ENCODE measurements around the gene DIP2B.

Gene DIP2B

GRCh38 chr12:50641566-50641965 is 136.8 kb downstream of the DIP2B start:
- H3K27me3 Mint-ChIP-seq: no peaks in the 10 kb centered on the region
- peaks cover 62% of the 10 kb centered on the region for H3K36me3 Mint-ChIP-seq (ENCODE audit: low read depth)
- peaks cover 44% of the 10 kb centered on the region for H3K4me1 Mint-ChIP-seq (ENCODE audit: low read depth)
- H3K4me3 Mint-ChIP-seq: no peak overlapping the region
- intact Hi-C loops (cut with micrococcal nuclease): no loop called here
- no peaks in the 10 kb centered on the region for H3K9me3 Mint-ChIP-seq
- H3K27ac Mint-ChIP-seq: peak overlapping the region; percentile 34

- no peak overlapping the region for H3K4me3 Mint-ChIP-seq
- H3K4me1 Mint-ChIP-seq (ENCODE audit: low read depth): peaks cover 40% of the 10 kb centered on the region
- H3K36me3 Mint-ChIP-seq (ENCODE audit: low read depth): peaks cover 62% of the 10 kb centered on the region
- H3K9me3 Mint-ChIP-seq: no peaks in the 10 kb centered on the region
- peak overlapping the region; percentile 34 for H3K27ac Mint-ChIP-seq
- no peaks in the 10 kb centered on the region for H3K27me3 Mint-ChIP-seq
- intact Hi-C loops (cut with micrococcal nuclease): no loop called here
Observed at GRCh38 chr12:50642035-50642451, 137.3 kb downstream of the DIP2B start.

DNA sequence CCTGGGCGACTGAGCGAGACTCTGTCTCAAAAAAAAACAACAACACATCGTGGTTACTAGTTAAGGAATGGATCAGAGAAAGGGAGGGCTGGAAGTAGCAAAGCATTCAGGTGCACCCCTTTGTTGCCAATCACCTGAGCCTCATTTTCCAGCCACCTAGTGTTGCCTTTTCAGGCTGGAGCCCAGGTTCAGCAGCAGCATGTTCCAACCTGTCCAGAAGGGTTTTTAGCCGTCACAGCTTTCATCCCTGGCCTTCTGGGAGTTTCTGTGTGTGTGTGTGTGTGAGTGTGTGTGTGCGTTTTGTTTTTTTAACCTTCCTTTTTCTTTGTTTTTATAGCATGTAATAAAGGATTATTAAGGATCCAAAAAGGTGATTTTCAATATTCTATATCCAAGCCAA is 138.0 kb downstream of the DIP2B start:
- H3K4me3 Mint-ChIP-seq: no peak overlapping the region
- H3K27me3 Mint-ChIP-seq: no peaks in the 10 kb centered on the region
- intact Hi-C loops (cut with micrococcal nuclease): no loop called here
- peaks cover 70% of the 10 kb centered on the region for H3K36me3 Mint-ChIP-seq (ENCODE audit: low read depth)
- no peak overlapping the region for H3K27ac Mint-ChIP-seq
- H3K4me1 Mint-ChIP-seq (ENCODE audit: low read depth): peaks cover 34% of the 10 kb centered on the region
- H3K9me3 Mint-ChIP-seq: no peaks in the 10 kb centered on the region

DNA sequence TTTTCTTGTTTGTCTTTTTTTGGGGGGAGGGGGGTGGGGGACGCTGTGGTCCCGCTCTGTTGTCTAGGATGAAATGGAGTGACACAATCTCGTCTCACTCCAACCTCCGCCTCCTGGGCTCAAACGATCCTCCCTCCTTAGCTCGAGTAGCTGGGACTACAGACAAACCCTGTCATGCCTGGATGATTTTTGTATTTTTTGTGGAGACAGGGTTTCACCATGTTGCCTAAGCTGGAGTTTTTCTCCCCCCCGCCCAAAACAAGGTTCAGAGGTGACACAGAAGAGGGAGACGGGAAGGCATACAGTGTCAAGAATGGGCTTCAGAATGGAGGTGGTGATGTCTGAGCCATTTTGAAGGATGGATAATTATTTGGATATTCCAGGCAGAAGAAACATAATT is 142.2 kb downstream of the DIP2B start:
- H3K27me3 Mint-ChIP-seq: no peaks in the 10 kb centered on the region
- no peak overlapping the region for H3K27ac Mint-ChIP-seq
- H3K4me3 Mint-ChIP-seq: no peak overlapping the region
- intact Hi-C loops (cut with micrococcal nuclease): no loop called here
- no peaks in the 10 kb centered on the region for H3K9me3 Mint-ChIP-seq
- H3K4me1 Mint-ChIP-seq (ENCODE audit: low read depth): peaks cover 7% of the 10 kb centered on the region
- peaks cover 57% of the 10 kb centered on the region for H3K36me3 Mint-ChIP-seq (ENCODE audit: low read depth)

DNA sequence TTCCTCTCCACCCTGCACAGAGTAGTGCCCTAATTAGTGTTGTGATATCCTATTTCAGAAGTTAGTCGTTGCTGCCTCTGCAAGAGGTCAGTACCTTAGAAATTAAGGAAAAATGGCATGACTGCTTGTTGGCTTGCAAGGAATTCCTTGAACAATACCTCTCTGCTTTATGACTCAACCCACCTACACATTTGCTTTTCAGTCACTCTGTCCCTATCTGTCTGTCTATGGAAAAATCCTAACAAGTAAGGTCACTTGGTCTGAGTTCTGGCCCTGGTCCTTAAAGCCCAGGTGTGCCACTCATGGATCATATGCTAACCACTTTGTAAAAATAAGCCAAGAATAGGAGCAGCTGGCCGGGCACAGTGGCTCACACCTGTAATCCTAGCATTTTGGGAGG is 142.7 kb downstream of the DIP2B start:
- intact Hi-C loops (cut with micrococcal nuclease): no loop called here
- no peak overlapping the region for H3K27ac Mint-ChIP-seq
- no peaks in the 10 kb centered on the region for H3K27me3 Mint-ChIP-seq
- peaks cover 53% of the 10 kb centered on the region for H3K36me3 Mint-ChIP-seq (ENCODE audit: low read depth)
- H3K4me3 Mint-ChIP-seq: no peak overlapping the region
- H3K4me1 Mint-ChIP-seq (ENCODE audit: low read depth): peaks cover 6% of the 10 kb centered on the region
- H3K9me3 Mint-ChIP-seq: no peaks in the 10 kb centered on the region

DNA sequence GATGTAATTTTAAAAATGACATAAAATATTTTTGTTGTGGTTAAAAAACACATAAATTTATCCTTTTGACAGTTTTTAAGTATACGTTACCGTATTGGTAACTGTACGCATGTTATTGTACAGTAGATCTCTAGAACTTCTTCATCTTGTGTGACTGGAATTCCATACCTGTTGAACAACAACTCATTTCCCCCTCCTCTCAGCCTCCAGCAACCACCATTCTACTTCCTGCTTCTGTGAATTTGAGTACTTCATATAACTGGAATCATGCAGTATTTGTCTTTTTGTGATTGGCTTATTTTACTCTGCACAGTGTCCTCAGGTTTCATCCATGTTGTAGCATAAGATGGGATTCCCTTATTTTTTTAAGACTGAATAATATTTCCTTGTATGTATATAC is 145.5 kb downstream of the DIP2B start:
- H3K27me3 Mint-ChIP-seq: no peaks in the 10 kb centered on the region
- no peaks in the 10 kb centered on the region for H3K9me3 Mint-ChIP-seq
- H3K4me3 Mint-ChIP-seq: no peak overlapping the region
- no peak overlapping the region for H3K27ac Mint-ChIP-seq
- H3K36me3 Mint-ChIP-seq (ENCODE audit: low read depth): peaks cover 45% of the 10 kb centered on the region
- no peaks in the 10 kb centered on the region for H3K4me1 Mint-ChIP-seq (ENCODE audit: low read depth)
- intact Hi-C loops (cut with micrococcal nuclease): no loop called here

GRCh38 chr12:50655374-50655921 is 150.7 kb downstream of the DIP2B start:
- H3K9me3 Mint-ChIP-seq: no peaks in the 10 kb centered on the region
- no peaks in the 10 kb centered on the region for H3K4me1 Mint-ChIP-seq (ENCODE audit: low read depth)
- H3K36me3 Mint-ChIP-seq (ENCODE audit: low read depth): peaks cover 55% of the 10 kb centered on the region
- H3K4me3 Mint-ChIP-seq: no peak overlapping the region
- no peak overlapping the region for H3K27ac Mint-ChIP-seq
- intact Hi-C loops (cut with micrococcal nuclease): no loop called here
- no peaks in the 10 kb centered on the region for H3K27me3 Mint-ChIP-seq

DNA sequence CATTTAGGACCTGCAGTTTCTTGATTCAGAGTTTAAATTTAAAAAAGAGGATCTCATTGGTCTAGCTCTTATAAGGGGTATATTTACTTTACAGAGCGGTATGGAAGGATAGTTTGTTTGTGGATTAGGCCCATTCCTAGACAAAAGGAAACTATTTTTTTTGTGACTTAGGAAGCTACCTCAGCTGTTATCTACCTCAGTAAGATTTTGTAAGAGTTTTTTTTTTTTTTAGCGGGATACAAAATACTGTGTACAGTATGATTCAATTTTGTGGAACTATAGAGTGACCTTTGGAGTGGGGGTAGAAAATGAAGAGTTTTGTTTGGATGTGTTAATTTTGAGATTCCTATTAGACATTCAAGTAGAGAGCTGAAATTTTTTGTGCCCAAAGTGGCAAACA is 154.5 kb downstream of the DIP2B start:
- Mint-ChIP-seq H3K36me3 (ENCODE audit: low read depth) (peaks cover 63% of the 10 kb centered on the region), H3K27ac (no peak overlapping the region), H3K4me1 (ENCODE audit: low read depth) (no peaks in the 10 kb centered on the region), H3K4me3 (no peak overlapping the region), H3K27me3 (no peaks in the 10 kb centered on the region), H3K9me3 (no peaks in the 10 kb centered on the region)
- intact Hi-C loops (cut with micrococcal nuclease): no loop called here

DNA sequence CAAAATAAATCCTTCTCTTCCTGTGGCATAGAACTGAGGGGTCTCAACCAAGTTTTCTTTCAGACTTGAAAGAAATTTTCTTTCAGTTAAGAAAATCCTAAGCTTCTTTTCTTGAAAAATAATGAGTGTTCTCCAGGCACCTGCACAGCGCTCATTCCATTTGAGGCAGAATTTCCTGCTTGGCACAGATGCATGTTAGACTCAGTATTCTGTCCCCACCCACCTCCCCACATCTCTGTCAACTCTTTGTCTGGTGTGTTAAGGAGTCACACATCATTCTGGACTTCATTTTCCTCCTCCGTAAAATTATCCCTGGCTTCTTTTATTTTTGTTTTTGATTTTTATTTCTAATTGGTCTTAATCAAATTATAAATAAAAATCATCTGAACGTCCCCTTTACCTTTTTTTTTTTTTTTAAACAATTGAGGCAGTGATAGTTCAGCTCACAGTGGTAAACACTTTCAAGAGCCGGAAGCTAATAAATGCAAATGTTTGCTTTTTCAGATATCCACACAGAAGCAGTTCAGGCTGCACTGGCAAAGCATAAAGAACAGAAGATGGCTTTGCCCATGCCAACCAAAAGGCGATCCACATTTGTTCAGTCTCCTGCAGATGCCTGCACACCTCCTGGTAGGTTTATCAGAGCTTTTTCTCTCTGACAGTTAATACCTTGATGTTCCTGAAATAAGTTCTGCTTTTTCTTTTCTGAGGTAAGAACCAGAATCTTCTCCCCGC is 155.1 kb downstream of the DIP2B start:
- Mint-ChIP-seq H3K4me1 (ENCODE audit: low read depth) (no peaks in the 10 kb centered on the region), H3K27ac (no peak overlapping the region), H3K4me3 (no peak overlapping the region), H3K36me3 (ENCODE audit: low read depth) (peaks cover 63% of the 10 kb centered on the region), H3K9me3 (no peaks in the 10 kb centered on the region), H3K27me3 (no peaks in the 10 kb centered on the region)
- intact Hi-C loops (cut with micrococcal nuclease): no loop called here

- H3K27me3 Mint-ChIP-seq: no peaks in the 10 kb centered on the region
- peaks cover 64% of the 10 kb centered on the region for H3K36me3 Mint-ChIP-seq (ENCODE audit: low read depth)
- no peak overlapping the region for H3K4me3 Mint-ChIP-seq
- H3K9me3 Mint-ChIP-seq: no peaks in the 10 kb centered on the region
- H3K27ac Mint-ChIP-seq: no peak overlapping the region
- H3K4me1 Mint-ChIP-seq (ENCODE audit: low read depth): no peaks in the 10 kb centered on the region
- intact Hi-C loops (cut with micrococcal nuclease): no loop called here
Observed at GRCh38 chr12:50660425-50660822, 155.6 kb downstream of the DIP2B start.

- H3K36me3 Mint-ChIP-seq (ENCODE audit: low read depth): peaks cover 69% of the 10 kb centered on the region
- H3K9me3 Mint-ChIP-seq: no peaks in the 10 kb centered on the region
- H3K27ac Mint-ChIP-seq: no peak overlapping the region
- no peaks in the 10 kb centered on the region for H3K27me3 Mint-ChIP-seq
- intact Hi-C loops (cut with micrococcal nuclease): no loop called here
- no peak overlapping the region for H3K4me3 Mint-ChIP-seq
- no peaks in the 10 kb centered on the region for H3K4me1 Mint-ChIP-seq (ENCODE audit: low read depth)
Observed at GRCh38 chr12:50661300-50662115, 156.7 kb downstream of the DIP2B start.

GRCh38 chr12:50662116-50662510 is 157.3 kb downstream of the DIP2B start:
- H3K27ac Mint-ChIP-seq: no peak overlapping the region
- H3K27me3 Mint-ChIP-seq: no peaks in the 10 kb centered on the region
- intact Hi-C loops (cut with micrococcal nuclease): no loop called here
- no peaks in the 10 kb centered on the region for H3K4me1 Mint-ChIP-seq (ENCODE audit: low read depth)
- H3K36me3 Mint-ChIP-seq (ENCODE audit: low read depth): peaks cover 71% of the 10 kb centered on the region
- H3K9me3 Mint-ChIP-seq: no peaks in the 10 kb centered on the region
- no peak overlapping the region for H3K4me3 Mint-ChIP-seq

- Mint-ChIP-seq H3K9me3 (no peaks in the 10 kb centered on the region), H3K4me1 (ENCODE audit: low read depth) (peaks cover 5% of the 10 kb centered on the region), H3K27me3 (no peaks in the 10 kb centered on the region)
Observed at GRCh38 chr12:50665170-50665569, 160.4 kb downstream of the DIP2B start.

GRCh38 chr12:50665609-50666008 is 160.8 kb downstream of the DIP2B start:
- no peaks in the 10 kb centered on the region for H3K27me3 Mint-ChIP-seq
- no peak overlapping the region for H3K4me3 Mint-ChIP-seq
- peaks cover 65% of the 10 kb centered on the region for H3K36me3 Mint-ChIP-seq (ENCODE audit: low read depth)
- no peaks in the 10 kb centered on the region for H3K9me3 Mint-ChIP-seq
- peaks cover 5% of the 10 kb centered on the region for H3K4me1 Mint-ChIP-seq (ENCODE audit: low read depth)
- intact Hi-C loops (cut with micrococcal nuclease): no loop called here
- no peak overlapping the region for H3K27ac Mint-ChIP-seq

More at GRCh38 chr12:50665170-50665569, 160.4 kb downstream of the DIP2B start:
- H3K4me3 Mint-ChIP-seq: no peak overlapping the region
- peaks cover 65% of the 10 kb centered on the region for H3K36me3 Mint-ChIP-seq (ENCODE audit: low read depth)
- H3K27ac Mint-ChIP-seq: no peak overlapping the region
- intact Hi-C loops (cut with micrococcal nuclease): no loop called here

Measured in dendritic cell treated with granulocyte-macrophage colony-stimulating factor and Interleukin-4, amounts not matched to agents 40 ng/mL and 50 ng/mL, for 4 days (primary cell).